ENCODE data around the gene TRMT44.

- TF ChIP-seq GTF2F1 (IDR thresholded peaks at IDR 0.05; ENCODE audit: low read length) (no peak), PHF8 (CRISPR knock-in tag; IDR thresholded peaks at IDR 0.05) (no peak), ZBTB26 (CRISPR knock-in tag; IDR thresholded peaks at IDR 0.05; ENCODE audit: borderline replicate concordance) (no peak), RXRA (CRISPR knock-in tag; IDR thresholded peaks at IDR 0.05) (no peak), HDAC2 (CRISPR knock-in tag; IDR thresholded peaks at IDR 0.05) (no peak), ELF4 (CRISPR knock-in tag; IDR thresholded peaks at IDR 0.05; ENCODE audit: borderline replicate concordance) (no peak), TRIM22 (IDR thresholded peaks at IDR 0.05) (no peak), BRCA1 (CRISPR knock-in tag; IDR thresholded peaks at IDR 0.05) (no peak), CTCF (CRISPR knock-in tag; IDR thresholded peaks at IDR 0.05) (no peak), ATF6 (CRISPR knock-in tag; conservative IDR thresholded peaks at IDR 0.05) (no peak), CREB1 (IDR thresholded peaks at IDR 0.05) (no peak), CREB1 (CRISPR knock-in tag; IDR thresholded peaks at IDR 0.05) (no peak), IRF2 (CRISPR knock-in tag; IDR thresholded peaks at IDR 0.05) (no peak), ZNF543 (CRISPR knock-in tag; IDR thresholded peaks at IDR 0.05) (no peak)
Measured at GRCh38 chr4:8453957-8454356, 13.4 kb downstream of the TRMT44 start.
